GM19023 (cell line): Measurements from ENCODE around the gene ROCK2.

Source experiments
- ATAC-seq: cut with Tn5 transposase; IDR thresholded peaks from one replicate; pipeline ENCODE4 v1.9.1; 2021; ENCODE audit warnings: mild to moderate bottlenecking, moderate library complexity; ENCODE audit not compliant: unreplicated experiment

The ROCK2 gene

GRCh38 chr2:11312770-11313471 is 31.5 kb downstream of the ROCK2 start:
- ATAC-seq, result no peak

GRCh38 chr2:11311543-11311942 is 32.9 kb downstream of the ROCK2 start:
- ATAC-seq, result no peak

- ATAC-seq, result no peak
These were observed 34.2 kb downstream of the ROCK2 start for GRCh38 chr2:11310212-11310611.

GRCh38 chr2:11309706-11310105 is 34.7 kb downstream of the ROCK2 start:
- no peak for ATAC-seq

GRCh38 chr2:11307764-11308415 is 36.5 kb downstream of the ROCK2 start:
- ATAC-seq, result no peak

GRCh38 chr2:11305958-11306357 is 38.5 kb downstream of the ROCK2 start:
- ATAC-seq, result no peak

GRCh38 chr2:11305338-11305737 is 39.1 kb downstream of the ROCK2 start:
- ATAC-seq, result no peak

GRCh38 chr2:11304476-11304875 is 40.0 kb downstream of the ROCK2 start:
- ATAC-seq, result no peak

GRCh38 chr2:11303290-11304013 is 41.0 kb downstream of the ROCK2 start:
- ATAC-seq, result no peak

GRCh38 chr2:11299439-11299838 is 45.0 kb downstream of the ROCK2 start:
- ATAC-seq, result no peak

- ATAC-seq, result no peak
These were observed 45.8 kb downstream of the ROCK2 start for GRCh38 chr2:11298592-11298991.

- no peak for ATAC-seq
These were observed 48.0 kb downstream of the ROCK2 start for GRCh38 chr2:11296401-11296800.

GRCh38 chr2:11292464-11293255 is 51.8 kb downstream of the ROCK2 start:
- ATAC-seq, result no peak

- no peak for ATAC-seq
These were observed 53.7 kb downstream of the ROCK2 start for GRCh38 chr2:11290713-11291112.

GRCh38 chr2:11290211-11290610 is 54.2 kb downstream of the ROCK2 start:
- no peak for ATAC-seq

GRCh38 chr2:11288431-11288830 is 56.0 kb downstream of the ROCK2 start:
- no peak for ATAC-seq

GRCh38 chr2:11286749-11287148 is 57.7 kb downstream of the ROCK2 start:
- no peak for ATAC-seq

GRCh38 chr2:11286323-11286722 is 58.1 kb downstream of the ROCK2 start:
- no peak for ATAC-seq

GRCh38 chr2:11285499-11285898 is 58.9 kb downstream of the ROCK2 start:
- no peak for ATAC-seq

GRCh38 chr2:11281186-11281585 is 63.2 kb downstream of the ROCK2 start:
- ATAC-seq, result no peak

- ATAC-seq, result no peak
These were observed 63.7 kb downstream of the ROCK2 start for GRCh38 chr2:11280713-11281112.
